K562 (cell line): ENCODE measurements around the gene TUBGCP6. TPM values are rescaled to one million over a fixed set of nuclear protein-coding genes. Genes with fewer than 3 reads are reported as not detected.

Experiments
- HDGF ChIP-seq: fragments of 450-650 bp; IDR thresholded peaks from 2 replicates; pipeline ENCODE4 v1.6.1; 2016
- ZNF140 ChIP-seq: fragments of 250-450 bp; sonication (Bioruptor Pico); IDR thresholded peaks from 2 replicates; pipeline ENCODE4 v1.8.0; 2021; ENCODE audit warnings: moderate library complexity, mild to moderate bottlenecking, inconsistent platforms
- polyA plus RNA-seq, 8 experiments: library from polyadenylated mRNA; depleted of rRNA in 4 of 8; stranded (reverse) in 5 of 8; unstranded in 3 of 8; fragments of >200 nt; fragmentation: Nextera tagmentation in 2 of 8; fragmentation: Illumina TruSeq in 1 of 8; extraction: Ambion mirVana in 2 of 8; extraction: Trizol in 1 of 8; gene quantifications; 2 replicates each; pipeline versions ENCODE4 v1.2.1 to v1.2.3, GENCODE V29; 2011 to 2014; ENCODE audit warnings: inconsistent platforms in 1 of 8, missing spikeins in 1 of 8
- total RNA-seq, 7 experiments: library from RNA; depleted of rRNA in 6 of 7; stranded (reverse); fragments of >200 nt in 6 of 7; fragmentation: Illumina TruSeq in 2 of 7; extraction: Trizol in 2 of 7; gene quantifications; 2 replicates each; pipeline versions ENCODE4 v1.2.1 to v1.2.3, GENCODE V29; 2011 to 2021; ENCODE audit warnings: low replicate concordance in 1 of 7
- TF ChIP-seq, protein P1 (sequence below): fragments of 450-650 bp; IDR thresholded peaks from 2 replicates; pipeline ENCODE4 v1.6.1; 2018; ENCODE audit not compliant: partially characterized antibody
- TF ChIP-seq, protein P2 (sequence below): fragments of 450-650 bp; IDR thresholded peaks from 2 replicates; pipeline ENCODE4 v1.6.1; 2017; ENCODE audit warnings: mild to moderate bottlenecking, moderate library complexity
- TF ChIP-seq, protein P3 (sequence below), 2 experiments: fragments of 450-650 bp in 1 of 2; IDR thresholded peaks; 2 replicates each; pipeline ENCODE4 v1.6.1; 2011 to 2017; ENCODE audit warnings: low read depth in 2 of 2, antibody characterized with exemption in 1 of 2, borderline replicate concordance in 1 of 2, low read length in 1 of 2, mild to moderate bottlenecking in 1 of 2, mixed read lengths in 1 of 2; ENCODE audit not compliant: control insufficient read depth in 1 of 2
- TF ChIP-seq, protein P4 (sequence below): fragments of 450-650 bp; IDR thresholded peaks from 2 replicates; pipeline ENCODE4 v1.6.1; 2014; ENCODE audit warnings: low read depth, mild to moderate bottlenecking, moderate library complexity, borderline replicate concordance
- TF ChIP-seq, protein P5 (sequence below): fragments of 450-650 bp; formaldehyde crosslinking; IDR thresholded peaks from 2 replicates; pipeline ENCODE4 v1.4.0; 2020; ENCODE audit warnings: mild to moderate bottlenecking
- TF ChIP-seq, protein P6 (sequence below): fragments of 250-450 bp; sonication (Bioruptor Pico); IDR thresholded peaks from 2 replicates; pipeline ENCODE4 v1.4.0; 2020

TUBGCP6 gene
- total and polyA plus RNA-seq, 9 of the 15 experiments (the other 6 are each of a cell fraction or from before 2014, with no cell fraction given), result 0.76 to 33.0 (median 10.1) TPM

DNA sequence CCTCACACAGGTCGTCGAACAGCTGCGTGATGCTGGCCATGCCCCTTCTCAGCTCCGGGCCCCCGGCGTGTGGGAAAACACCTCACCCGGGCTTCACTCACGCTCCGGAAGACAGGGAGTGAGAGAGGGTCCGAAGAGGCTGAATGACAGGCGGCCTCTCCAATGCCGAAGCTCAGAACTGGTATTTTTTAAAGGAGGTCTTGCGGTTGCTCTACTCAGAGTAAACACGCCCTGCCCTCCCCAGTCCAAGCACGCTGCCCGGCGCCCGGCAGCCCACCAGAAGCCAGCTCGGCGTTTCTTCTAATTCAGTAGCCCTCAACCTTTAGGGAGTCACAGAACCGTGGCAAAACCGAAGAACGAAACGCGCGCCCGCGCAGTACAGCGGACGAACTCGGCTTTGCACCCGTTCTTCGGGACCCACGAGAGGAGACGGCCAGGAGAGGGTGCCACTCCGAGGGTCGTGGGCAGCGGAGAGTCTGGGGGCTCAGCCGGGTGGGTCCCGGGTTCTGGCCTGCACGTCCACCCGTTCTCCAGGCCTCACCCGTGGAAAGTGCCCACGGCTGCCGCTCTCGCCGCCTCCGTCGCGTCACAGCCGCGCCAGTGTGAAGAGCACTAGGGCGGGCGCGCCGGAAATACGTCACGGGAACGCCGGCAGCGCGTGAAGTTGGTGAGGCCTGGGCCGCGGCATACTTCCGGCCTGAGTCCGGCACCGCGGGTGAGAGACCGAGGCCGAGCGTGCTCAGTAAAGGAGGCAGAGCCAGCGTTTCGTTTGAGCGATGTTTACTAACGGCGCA, at the start of gene TUBGCP6 (continued):
- TF ChIP-seq, protein P1, sequence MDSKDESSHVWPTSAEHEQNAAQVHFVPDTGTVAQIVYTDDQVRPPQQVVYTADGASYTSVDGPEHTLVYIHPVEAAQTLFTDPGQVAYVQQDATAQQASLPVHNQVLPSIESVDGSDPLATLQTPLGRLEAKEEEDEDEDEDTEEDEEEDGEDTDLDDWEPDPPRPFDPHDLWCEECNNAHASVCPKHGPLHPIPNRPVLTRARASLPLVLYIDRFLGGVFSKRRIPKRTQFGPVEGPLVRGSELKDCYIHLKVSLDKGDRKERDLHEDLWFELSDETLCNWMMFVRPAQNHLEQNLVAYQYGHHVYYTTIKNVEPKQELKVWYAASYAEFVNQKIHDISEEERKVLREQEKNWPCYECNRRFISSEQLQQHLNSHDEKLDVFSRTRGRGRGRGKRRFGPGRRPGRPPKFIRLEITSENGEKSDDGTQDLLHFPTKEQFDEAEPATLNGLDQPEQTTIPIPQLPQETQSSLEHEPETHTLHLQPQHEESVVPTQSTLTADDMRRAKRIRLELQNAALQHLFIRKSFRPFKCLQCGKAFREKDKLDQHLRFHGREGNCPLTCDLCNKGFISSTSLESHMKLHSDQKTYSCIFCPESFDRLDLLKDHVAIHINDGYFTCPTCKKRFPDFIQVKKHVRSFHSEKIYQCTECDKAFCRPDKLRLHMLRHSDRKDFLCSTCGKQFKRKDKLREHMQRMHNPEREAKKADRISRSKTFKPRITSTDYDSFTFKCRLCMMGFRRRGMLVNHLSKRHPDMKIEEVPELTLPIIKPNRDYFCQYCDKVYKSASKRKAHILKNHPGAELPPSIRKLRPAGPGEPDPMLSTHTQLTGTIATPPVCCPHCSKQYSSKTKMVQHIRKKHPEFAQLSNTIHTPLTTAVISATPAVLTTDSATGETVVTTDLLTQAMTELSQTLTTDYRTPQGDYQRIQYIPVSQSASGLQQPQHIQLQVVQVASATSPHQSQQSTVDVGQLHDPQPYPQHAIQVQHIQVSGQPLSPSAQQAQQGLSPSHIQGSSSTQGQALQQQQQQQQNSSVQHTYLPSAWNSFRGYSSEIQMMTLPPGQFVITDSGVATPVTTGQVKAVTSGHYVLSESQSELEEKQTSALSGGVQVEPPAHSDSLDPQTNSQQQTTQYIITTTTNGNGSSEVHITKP, result no peak
- TF ChIP-seq, protein P2, sequence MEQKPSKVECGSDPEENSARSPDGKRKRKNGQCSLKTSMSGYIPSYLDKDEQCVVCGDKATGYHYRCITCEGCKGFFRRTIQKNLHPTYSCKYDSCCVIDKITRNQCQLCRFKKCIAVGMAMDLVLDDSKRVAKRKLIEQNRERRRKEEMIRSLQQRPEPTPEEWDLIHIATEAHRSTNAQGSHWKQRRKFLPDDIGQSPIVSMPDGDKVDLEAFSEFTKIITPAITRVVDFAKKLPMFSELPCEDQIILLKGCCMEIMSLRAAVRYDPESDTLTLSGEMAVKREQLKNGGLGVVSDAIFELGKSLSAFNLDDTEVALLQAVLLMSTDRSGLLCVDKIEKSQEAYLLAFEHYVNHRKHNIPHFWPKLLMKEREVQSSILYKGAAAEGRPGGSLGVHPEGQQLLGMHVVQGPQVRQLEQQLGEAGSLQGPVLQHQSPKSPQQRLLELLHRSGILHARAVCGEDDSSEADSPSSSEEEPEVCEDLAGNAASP, result no peak
- TF ChIP-seq, protein P3, sequence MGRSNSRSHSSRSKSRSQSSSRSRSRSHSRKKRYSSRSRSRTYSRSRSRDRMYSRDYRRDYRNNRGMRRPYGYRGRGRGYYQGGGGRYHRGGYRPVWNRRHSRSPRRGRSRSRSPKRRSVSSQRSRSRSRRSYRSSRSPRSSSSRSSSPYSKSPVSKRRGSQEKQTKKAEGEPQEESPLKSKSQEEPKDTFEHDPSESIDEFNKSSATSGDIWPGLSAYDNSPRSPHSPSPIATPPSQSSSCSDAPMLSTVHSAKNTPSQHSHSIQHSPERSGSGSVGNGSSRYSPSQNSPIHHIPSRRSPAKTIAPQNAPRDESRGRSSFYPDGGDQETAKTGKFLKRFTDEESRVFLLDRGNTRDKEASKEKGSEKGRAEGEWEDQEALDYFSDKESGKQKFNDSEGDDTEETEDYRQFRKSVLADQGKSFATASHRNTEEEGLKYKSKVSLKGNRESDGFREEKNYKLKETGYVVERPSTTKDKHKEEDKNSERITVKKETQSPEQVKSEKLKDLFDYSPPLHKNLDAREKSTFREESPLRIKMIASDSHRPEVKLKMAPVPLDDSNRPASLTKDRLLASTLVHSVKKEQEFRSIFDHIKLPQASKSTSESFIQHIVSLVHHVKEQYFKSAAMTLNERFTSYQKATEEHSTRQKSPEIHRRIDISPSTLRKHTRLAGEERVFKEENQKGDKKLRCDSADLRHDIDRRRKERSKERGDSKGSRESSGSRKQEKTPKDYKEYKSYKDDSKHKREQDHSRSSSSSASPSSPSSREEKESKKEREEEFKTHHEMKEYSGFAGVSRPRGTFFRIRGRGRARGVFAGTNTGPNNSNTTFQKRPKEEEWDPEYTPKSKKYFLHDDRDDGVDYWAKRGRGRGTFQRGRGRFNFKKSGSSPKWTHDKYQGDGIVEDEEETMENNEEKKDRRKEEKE (IDR thresholded peaks at IDR 0.05; ENCODE audit: borderline replicate concordance in 1 of 2, control insufficient read depth in 1 of 2, low read depth in 2 of 2, low read length in 1 of 2), result no peak
- no peak for TF ChIP-seq HDGF
- TF ChIP-seq ZNF140, result no peak
- TF ChIP-seq, protein P4, sequence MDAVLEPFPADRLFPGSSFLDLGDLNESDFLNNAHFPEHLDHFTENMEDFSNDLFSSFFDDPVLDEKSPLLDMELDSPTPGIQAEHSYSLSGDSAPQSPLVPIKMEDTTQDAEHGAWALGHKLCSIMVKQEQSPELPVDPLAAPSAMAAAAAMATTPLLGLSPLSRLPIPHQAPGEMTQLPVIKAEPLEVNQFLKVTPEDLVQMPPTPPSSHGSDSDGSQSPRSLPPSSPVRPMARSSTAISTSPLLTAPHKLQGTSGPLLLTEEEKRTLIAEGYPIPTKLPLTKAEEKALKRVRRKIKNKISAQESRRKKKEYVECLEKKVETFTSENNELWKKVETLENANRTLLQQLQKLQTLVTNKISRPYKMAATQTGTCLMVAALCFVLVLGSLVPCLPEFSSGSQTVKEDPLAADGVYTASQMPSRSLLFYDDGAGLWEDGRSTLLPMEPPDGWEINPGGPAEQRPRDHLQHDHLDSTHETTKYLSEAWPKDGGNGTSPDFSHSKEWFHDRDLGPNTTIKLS, result 0 out of 2 replicates have a peak, but pooled peaks have one; percentile 37
- TF ChIP-seq, protein P5, sequence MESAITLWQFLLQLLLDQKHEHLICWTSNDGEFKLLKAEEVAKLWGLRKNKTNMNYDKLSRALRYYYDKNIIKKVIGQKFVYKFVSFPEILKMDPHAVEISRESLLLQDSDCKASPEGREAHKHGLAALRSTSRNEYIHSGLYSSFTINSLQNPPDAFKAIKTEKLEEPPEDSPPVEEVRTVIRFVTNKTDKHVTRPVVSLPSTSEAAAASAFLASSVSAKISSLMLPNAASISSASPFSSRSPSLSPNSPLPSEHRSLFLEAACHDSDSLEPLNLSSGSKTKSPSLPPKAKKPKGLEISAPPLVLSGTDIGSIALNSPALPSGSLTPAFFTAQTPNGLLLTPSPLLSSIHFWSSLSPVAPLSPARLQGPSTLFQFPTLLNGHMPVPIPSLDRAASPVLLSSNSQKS (CRISPR knock-in tag), result no peak
- TF ChIP-seq, protein P6, sequence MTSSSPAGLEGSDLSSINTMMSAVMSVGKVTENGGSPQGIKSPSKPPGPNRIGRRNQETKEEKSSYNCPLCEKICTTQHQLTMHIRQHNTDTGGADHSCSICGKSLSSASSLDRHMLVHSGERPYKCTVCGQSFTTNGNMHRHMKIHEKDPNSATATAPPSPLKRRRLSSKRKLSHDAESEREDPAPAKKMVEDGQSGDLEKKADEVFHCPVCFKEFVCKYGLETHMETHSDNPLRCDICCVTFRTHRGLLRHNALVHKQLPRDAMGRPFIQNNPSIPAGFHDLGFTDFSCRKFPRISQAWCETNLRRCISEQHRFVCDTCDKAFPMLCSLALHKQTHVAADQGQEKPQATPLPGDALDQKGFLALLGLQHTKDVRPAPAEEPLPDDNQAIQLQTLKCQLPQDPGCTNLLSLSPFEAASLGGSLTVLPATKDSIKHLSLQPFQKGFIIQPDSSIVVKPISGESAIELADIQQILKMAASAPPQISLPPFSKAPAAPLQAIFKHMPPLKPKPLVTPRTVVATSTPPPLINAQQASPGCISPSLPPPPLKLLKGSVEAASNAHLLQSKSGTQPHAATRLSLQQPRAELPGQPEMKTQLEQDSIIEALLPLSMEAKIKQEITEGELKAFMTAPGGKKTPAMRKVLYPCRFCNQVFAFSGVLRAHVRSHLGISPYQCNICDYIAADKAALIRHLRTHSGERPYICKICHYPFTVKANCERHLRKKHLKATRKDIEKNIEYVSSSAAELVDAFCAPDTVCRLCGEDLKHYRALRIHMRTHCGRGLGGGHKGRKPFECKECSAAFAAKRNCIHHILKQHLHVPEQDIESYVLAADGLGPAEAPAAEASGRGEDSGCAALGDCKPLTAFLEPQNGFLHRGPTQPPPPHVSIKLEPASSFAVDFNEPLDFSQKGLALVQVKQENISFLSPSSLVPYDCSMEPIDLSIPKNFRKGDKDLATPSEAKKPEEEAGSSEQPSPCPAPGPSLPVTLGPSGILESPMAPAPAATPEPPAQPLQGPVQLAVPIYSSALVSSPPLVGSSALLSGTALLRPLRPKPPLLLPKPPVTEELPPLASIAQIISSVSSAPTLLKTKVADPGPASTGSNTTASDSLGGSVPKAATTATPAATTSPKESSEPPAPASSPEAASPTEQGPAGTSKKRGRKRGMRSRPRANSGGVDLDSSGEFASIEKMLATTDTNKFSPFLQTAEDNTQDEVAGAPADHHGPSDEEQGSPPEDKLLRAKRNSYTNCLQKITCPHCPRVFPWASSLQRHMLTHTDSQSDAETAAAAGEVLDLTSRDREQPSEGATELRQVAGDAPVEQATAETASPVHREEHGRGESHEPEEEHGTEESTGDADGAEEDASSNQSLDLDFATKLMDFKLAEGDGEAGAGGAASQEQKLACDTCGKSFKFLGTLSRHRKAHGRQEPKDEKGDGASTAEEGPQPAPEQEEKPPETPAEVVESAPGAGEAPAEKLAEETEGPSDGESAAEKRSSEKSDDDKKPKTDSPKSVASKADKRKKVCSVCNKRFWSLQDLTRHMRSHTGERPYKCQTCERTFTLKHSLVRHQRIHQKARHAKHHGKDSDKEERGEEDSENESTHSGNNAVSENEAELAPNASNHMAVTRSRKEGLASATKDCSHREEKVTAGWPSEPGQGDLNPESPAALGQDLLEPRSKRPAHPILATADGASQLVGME (CRISPR knock-in tag), result no peak
